Measurements from ENCODE around the gene MEIS1.

Gene MEIS1

GRCh38 chr2:66581339-66582103, 146.6 kb downstream of the MEIS1 start:
- H3K9ac ChIP-seq (ENCODE audit: low read length) = peak overlapping the region; percentile 96
- peaks cover 4% of the 10 kb centered on the region for H3K4me1 ChIP-seq (ENCODE audit: insufficient read depth, low read length)
- H3K36me3 ChIP-seq (ENCODE audit: insufficient read depth, low read length) = no peaks in the 10 kb centered on the region
- H3K27me3 ChIP-seq (ENCODE audit: control insufficient read depth in 1 of 2, insufficient read depth in 2 of 2, low read length in 2 of 2) = peaks cover 0 to 7% of the 10 kb centered on the region in 2 donors
- peak overlapping the region; percentile 96 for H3K27ac ChIP-seq (ENCODE audit: low read depth, low read length)
- H3K9me3 ChIP-seq (ENCODE audit: low read length) = no peaks in the 10 kb centered on the region
- peak overlapping the region; percentile 31 to 83 for H3K4me3 ChIP-seq (ENCODE audit: low read depth in 1 of 2, low read length in 2 of 2)

GRCh38 chr2:66582104-66582986, 147.4 kb downstream of the MEIS1 start:
- peak overlapping the region; percentile 31 to 83 for H3K4me3 ChIP-seq (ENCODE audit: low read depth in 1 of 2, low read length in 2 of 2)
- peak overlapping the region; percentile 96 for H3K9ac ChIP-seq (ENCODE audit: low read length)
- H3K36me3 ChIP-seq (ENCODE audit: insufficient read depth, low read length) = no peaks in the 10 kb centered on the region
- no peaks in the 10 kb centered on the region for H3K9me3 ChIP-seq (ENCODE audit: low read length)
- no peaks in the 10 kb centered on the region for H3K4me1 ChIP-seq (ENCODE audit: insufficient read depth, low read length)
- peaks cover 0 to 7% of the 10 kb centered on the region in 2 donors for H3K27me3 ChIP-seq (ENCODE audit: control insufficient read depth in 1 of 2, insufficient read depth in 2 of 2, low read length in 2 of 2)
- H3K27ac ChIP-seq (ENCODE audit: low read depth, low read length) = peak overlapping the region; percentile 96

GRCh38 chr2:66582987-66583880, 148.3 kb downstream of the MEIS1 start:
- H3K4me1 ChIP-seq (ENCODE audit: insufficient read depth, low read length) = no peaks in the 10 kb centered on the region
- H3K27me3 ChIP-seq (ENCODE audit: control insufficient read depth in 1 of 2, insufficient read depth in 2 of 2, low read length in 2 of 2) = no peaks in the 10 kb centered on the region
- no peaks in the 10 kb centered on the region for H3K36me3 ChIP-seq (ENCODE audit: insufficient read depth, low read length)
- peak overlapping the region in 1 of 2 donors; percentile 83 for H3K4me3 ChIP-seq (ENCODE audit: low read depth in 1 of 2, low read length in 2 of 2)
- peak overlapping the region; percentile 96 for H3K9ac ChIP-seq (ENCODE audit: low read length)
- H3K9me3 ChIP-seq (ENCODE audit: low read length) = no peaks in the 10 kb centered on the region
- H3K27ac ChIP-seq (ENCODE audit: low read depth, low read length) = peak overlapping the region; percentile 96

GRCh38 chr2:66583881-66584280, 149.0 kb downstream of the MEIS1 start:
- peak overlapping the region in 1 of 2 donors; percentile 83 for H3K4me3 ChIP-seq (ENCODE audit: low read depth in 1 of 2, low read length in 2 of 2)
- H3K27me3 ChIP-seq (ENCODE audit: control insufficient read depth in 1 of 2, insufficient read depth in 2 of 2, low read length in 2 of 2) = no peaks in the 10 kb centered on the region
- no peaks in the 10 kb centered on the region for H3K36me3 ChIP-seq (ENCODE audit: insufficient read depth, low read length)
- H3K4me1 ChIP-seq (ENCODE audit: insufficient read depth, low read length) = no peaks in the 10 kb centered on the region
- no peaks in the 10 kb centered on the region for H3K9me3 ChIP-seq (ENCODE audit: low read length)
- peak overlapping the region; percentile 96 for H3K27ac ChIP-seq (ENCODE audit: low read depth, low read length)
- peak overlapping the region; percentile 96 for H3K9ac ChIP-seq (ENCODE audit: low read length)

- Histone ChIP-seq H3K9me3 (ENCODE audit: low read length) (no peaks in the 10 kb centered on the region), H3K9ac (ENCODE audit: low read length) (no peak overlapping the region), H3K4me3 (ENCODE audit: low read depth in 1 of 2, low read length in 2 of 2) (no peak overlapping the region), H3K27ac (ENCODE audit: low read depth, low read length) (no peak overlapping the region), H3K4me1 (ENCODE audit: insufficient read depth, low read length) (no peaks in the 10 kb centered on the region), H3K27me3 (ENCODE audit: control insufficient read depth in 1 of 2, insufficient read depth in 2 of 2, low read length in 2 of 2) (no peaks in the 10 kb centered on the region), H3K36me3 (ENCODE audit: insufficient read depth, low read length) (no peaks in the 10 kb centered on the region)
These were observed 150.7 kb downstream of the MEIS1 start for GRCh38 chr2:66585587-66585986.

- Histone ChIP-seq H3K9ac (ENCODE audit: low read length) (no peak overlapping the region), H3K9me3 (ENCODE audit: low read length) (no peaks in the 10 kb centered on the region), H3K4me1 (ENCODE audit: insufficient read depth, low read length) (no peaks in the 10 kb centered on the region), H3K36me3 (ENCODE audit: insufficient read depth, low read length) (no peaks in the 10 kb centered on the region), H3K27ac (ENCODE audit: low read depth, low read length) (no peak overlapping the region), H3K4me3 (ENCODE audit: low read depth in 1 of 2, low read length in 2 of 2) (no peak overlapping the region), H3K27me3 (ENCODE audit: control insufficient read depth in 1 of 2, insufficient read depth in 2 of 2, low read length in 2 of 2) (no peaks in the 10 kb centered on the region)
These were observed 152.3 kb downstream of the MEIS1 start for GRCh38 chr2:66587216-66587615.

- no peak overlapping the region for H3K27ac ChIP-seq (ENCODE audit: low read depth, low read length)
- no peaks in the 10 kb centered on the region for H3K36me3 ChIP-seq (ENCODE audit: insufficient read depth, low read length)
- H3K4me3 ChIP-seq (ENCODE audit: low read depth in 1 of 2, low read length in 2 of 2) = no peak overlapping the region
- no peaks in the 10 kb centered on the region for H3K4me1 ChIP-seq (ENCODE audit: insufficient read depth, low read length)
- no peaks in the 10 kb centered on the region for H3K9me3 ChIP-seq (ENCODE audit: low read length)
- H3K27me3 ChIP-seq (ENCODE audit: control insufficient read depth in 1 of 2, insufficient read depth in 2 of 2, low read length in 2 of 2) = no peaks in the 10 kb centered on the region
- no peak overlapping the region for H3K9ac ChIP-seq (ENCODE audit: low read length)
These were observed 159.1 kb downstream of the MEIS1 start for GRCh38 chr2:66594001-66594400.

GRCh38 chr2:66595556-66595955, 160.6 kb downstream of the MEIS1 start:
- no peaks in the 10 kb centered on the region for H3K4me1 ChIP-seq (ENCODE audit: insufficient read depth, low read length)
- H3K9ac ChIP-seq (ENCODE audit: low read length) = no peak overlapping the region
- H3K9me3 ChIP-seq (ENCODE audit: low read length) = no peaks in the 10 kb centered on the region
- H3K27me3 ChIP-seq (ENCODE audit: control insufficient read depth in 1 of 2, insufficient read depth in 2 of 2, low read length in 2 of 2) = no peaks in the 10 kb centered on the region
- H3K27ac ChIP-seq (ENCODE audit: low read depth, low read length) = no peak overlapping the region
- H3K36me3 ChIP-seq (ENCODE audit: insufficient read depth, low read length) = no peaks in the 10 kb centered on the region
- H3K4me3 ChIP-seq (ENCODE audit: low read depth in 1 of 2, low read length in 2 of 2) = no peak overlapping the region

GRCh38 chr2:66596256-66596655, 161.3 kb downstream of the MEIS1 start:
- no peak overlapping the region for H3K9ac ChIP-seq (ENCODE audit: low read length)
- no peaks in the 10 kb centered on the region for H3K4me1 ChIP-seq (ENCODE audit: insufficient read depth, low read length)
- no peaks in the 10 kb centered on the region for H3K9me3 ChIP-seq (ENCODE audit: low read length)

GRCh38 chr2:66601624-66602023, 166.7 kb downstream of the MEIS1 start:
- Histone ChIP-seq H3K27ac (ENCODE audit: low read depth, low read length) (no peak overlapping the region), H3K36me3 (ENCODE audit: insufficient read depth, low read length) (no peaks in the 10 kb centered on the region), H3K27me3 (ENCODE audit: control insufficient read depth in 1 of 2, insufficient read depth in 2 of 2, low read length in 2 of 2) (no peaks in the 10 kb centered on the region), H3K9me3 (ENCODE audit: low read length) (no peaks in the 10 kb centered on the region), H3K4me1 (ENCODE audit: insufficient read depth, low read length) (no peaks in the 10 kb centered on the region), H3K4me3 (ENCODE audit: low read depth in 1 of 2, low read length in 2 of 2) (no peak overlapping the region), H3K9ac (ENCODE audit: low read length) (no peak overlapping the region)

More at GRCh38 chr2:66596256-66596655, 161.3 kb downstream of the MEIS1 start:
- H3K36me3 ChIP-seq (ENCODE audit: insufficient read depth, low read length) = no peaks in the 10 kb centered on the region
- no peak overlapping the region for H3K27ac ChIP-seq (ENCODE audit: low read depth, low read length)
- no peaks in the 10 kb centered on the region for H3K27me3 ChIP-seq (ENCODE audit: control insufficient read depth in 1 of 2, insufficient read depth in 2 of 2, low read length in 2 of 2)
- no peak overlapping the region for H3K4me3 ChIP-seq (ENCODE audit: low read depth in 1 of 2, low read length in 2 of 2)

- H3K4me3 ChIP-seq (ENCODE audit: low read depth in 1 of 2, low read length in 2 of 2) = no peak overlapping the region
- H3K4me1 ChIP-seq (ENCODE audit: insufficient read depth, low read length) = no peaks in the 10 kb centered on the region
- no peaks in the 10 kb centered on the region for H3K9me3 ChIP-seq (ENCODE audit: low read length)
- H3K9ac ChIP-seq (ENCODE audit: low read length) = no peak overlapping the region
- H3K27me3 ChIP-seq (ENCODE audit: control insufficient read depth in 1 of 2, insufficient read depth in 2 of 2, low read length in 2 of 2) = no peaks in the 10 kb centered on the region
- no peaks in the 10 kb centered on the region for H3K36me3 ChIP-seq (ENCODE audit: insufficient read depth, low read length)
- no peak overlapping the region for H3K27ac ChIP-seq (ENCODE audit: low read depth, low read length)
These were observed 167.4 kb downstream of the MEIS1 start for GRCh38 chr2:66602341-66602740.

Data from muscle layer of colon (tissue), 2 donors.